Stimulated activated naive CD4-positive, alpha-beta T cell (primary cell): ENCODE measurements around the gene CFAP45.

Experiments
- DNase-seq, 6 experiments: peaks; one replicate each; lab custom pipeline; 2025; lab: John Stamatoyannopoulos, UW

CFAP45 gene

GRCh38 chr1:159853417-159854115, 46.4 kb downstream of the CFAP45 start:
- peak in 2 of 6 experiments; percentile 7 to 22 for DNase-seq

- no peak for DNase-seq
These were observed 48.6 kb downstream of the CFAP45 start for GRCh38 chr1:159851407-159851806.

- no peak for DNase-seq
These were observed 50.2 kb downstream of the CFAP45 start for GRCh38 chr1:159849626-159850366.

GRCh38 chr1:159848326-159848725, 51.6 kb downstream of the CFAP45 start:
- DNase-seq = no peak

- DNase-seq = no peak
These were observed 52.7 kb downstream of the CFAP45 start for GRCh38 chr1:159847231-159847630.

- DNase-seq = no peak
These were observed 54.0 kb downstream of the CFAP45 start for GRCh38 chr1:159845751-159846629.

DNA sequence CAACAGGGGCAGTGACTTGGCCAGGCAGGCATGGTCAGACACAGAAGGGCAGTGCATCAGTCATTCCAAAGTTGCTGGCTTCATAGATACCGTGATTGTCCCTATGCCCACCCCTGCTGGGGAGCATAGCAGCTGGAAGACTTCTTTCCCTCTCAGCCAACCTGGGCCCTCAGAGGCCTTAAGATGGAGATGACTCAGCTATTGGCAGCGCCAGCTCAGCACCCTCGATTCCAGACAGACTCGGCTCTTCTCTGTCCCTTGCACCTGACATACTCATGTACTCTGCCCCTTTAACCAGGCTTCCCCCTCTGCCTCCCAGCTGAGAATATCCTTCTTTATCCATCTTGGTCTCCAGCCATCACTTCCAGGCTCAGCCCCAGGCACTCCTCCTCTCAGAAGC, 56.5 kb downstream of the CFAP45 start:
- no peak for DNase-seq

DNA sequence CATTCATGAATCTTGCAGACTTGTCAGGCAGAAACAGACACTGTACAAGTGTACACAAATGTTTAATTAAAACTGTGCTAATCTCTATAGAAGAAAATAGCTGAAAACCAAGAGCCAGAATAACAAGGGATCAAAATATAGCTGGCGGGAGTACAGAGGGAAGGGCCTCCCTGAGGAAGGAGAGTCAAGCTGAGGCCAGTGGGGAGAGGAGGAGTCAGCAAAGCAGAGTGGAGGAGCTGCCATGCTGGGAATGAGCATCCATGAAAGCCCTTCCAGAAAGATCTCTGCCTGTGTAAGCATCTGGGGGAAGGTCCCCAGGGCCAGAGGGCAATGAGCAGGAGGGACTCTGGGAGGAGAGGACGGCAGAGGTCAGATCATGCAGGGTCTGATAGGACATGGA, 58.2 kb downstream of the CFAP45 start:
- no peak for DNase-seq

GRCh38 chr1:159839116-159839849, 60.7 kb downstream of the CFAP45 start:
- DNase-seq = no peak

DNA sequence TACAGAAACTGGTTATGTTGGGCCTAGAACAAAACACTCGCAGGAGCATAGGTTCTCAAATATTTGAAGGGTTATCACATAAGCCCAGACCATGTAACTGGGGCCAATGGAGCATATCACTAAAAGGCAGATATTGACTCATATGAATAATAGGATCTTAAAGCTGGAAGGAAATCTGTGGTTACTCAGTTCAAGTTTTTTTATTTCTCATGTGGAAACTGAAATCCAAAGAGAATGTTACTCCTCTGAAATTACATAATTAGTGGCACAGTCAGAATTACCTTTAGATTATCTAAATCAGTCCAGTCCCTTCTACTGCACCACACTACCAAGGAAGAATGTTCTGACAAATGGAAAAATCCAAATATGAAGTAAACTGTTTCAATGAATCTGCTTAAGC, 61.2 kb downstream of the CFAP45 start:
- no peak for DNase-seq

- no peak for DNase-seq
These were observed 64.0 kb downstream of the CFAP45 start for GRCh38 chr1:159835862-159836525.

DNA sequence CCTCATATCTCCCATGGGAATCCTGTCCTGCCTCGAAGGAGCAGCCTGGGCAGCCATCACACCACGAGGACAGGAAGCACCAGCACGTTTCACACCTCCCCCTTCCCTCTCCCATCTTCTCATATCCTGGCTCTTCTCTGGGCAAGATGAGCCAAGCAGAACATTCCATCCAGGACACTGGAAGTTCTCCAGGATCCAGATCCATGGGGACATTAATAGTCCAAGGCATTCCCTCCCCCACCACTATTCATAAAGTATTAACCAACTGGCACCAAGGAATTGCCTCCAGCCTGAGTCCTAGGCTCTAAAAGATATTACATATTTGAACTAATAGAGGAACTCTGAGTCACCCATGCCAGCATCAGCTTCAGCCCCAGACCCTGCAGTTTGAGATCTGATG, 64.6 kb downstream of the CFAP45 start:
- no peak for DNase-seq

DNA sequence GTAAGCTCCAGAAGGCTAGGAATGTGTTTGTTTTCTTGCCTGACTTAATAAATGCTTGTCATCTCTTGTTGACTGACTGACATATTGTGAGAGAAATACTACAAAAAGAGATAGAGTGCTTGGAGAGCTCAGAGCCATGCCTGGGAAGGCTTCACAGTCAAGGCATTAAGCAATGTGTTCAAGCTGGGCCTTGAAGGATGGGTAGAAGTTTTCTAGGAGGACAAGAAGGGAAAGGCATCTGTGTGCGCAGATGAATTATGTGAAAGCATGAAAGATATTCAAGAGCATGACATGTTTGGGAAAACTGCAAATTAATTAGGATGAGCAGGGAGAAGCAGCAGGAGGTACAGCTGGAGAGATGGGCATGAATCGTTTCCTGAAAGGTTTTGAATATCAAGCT, 67.7 kb downstream of the CFAP45 start:
- no peak for DNase-seq

DNA sequence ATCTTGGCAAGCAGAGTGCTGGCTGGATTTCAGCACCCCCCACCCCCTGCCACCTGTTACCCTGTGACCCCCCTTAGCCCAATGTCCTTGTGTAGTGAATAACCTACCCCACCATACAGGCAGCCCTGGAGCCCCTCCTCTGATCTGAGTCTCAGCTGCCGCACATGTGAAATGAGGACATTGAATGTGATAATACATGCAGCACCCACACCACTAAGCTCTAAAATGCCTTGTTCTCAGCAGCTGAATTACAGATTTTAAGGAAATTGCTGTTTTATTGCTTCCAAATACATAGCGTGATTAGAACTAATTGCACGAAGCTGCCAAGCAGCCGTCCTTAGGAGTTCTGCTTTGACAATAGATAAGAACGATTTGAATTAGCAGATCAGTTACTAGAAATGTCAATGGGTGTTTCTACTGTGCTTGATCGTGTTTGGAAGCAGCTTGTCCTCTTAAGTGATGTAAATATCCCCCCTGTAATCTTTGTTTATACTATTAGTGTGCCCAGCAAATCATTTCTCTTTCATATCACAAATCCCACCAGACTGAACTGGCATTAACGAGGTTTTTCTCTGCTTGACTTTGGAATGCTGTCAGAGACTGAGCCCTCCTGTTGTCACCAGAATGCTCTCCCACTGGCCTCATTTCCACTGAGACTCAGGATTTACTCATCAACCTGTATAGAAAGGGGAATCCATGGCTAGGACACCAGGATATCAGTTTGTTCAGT, 68.4 kb downstream of the CFAP45 start:
- DNase-seq = no peak

GRCh38 chr1:159830722-159831121, 69.2 kb downstream of the CFAP45 start:
- no peak for DNase-seq

GRCh38 chr1:159829822-159830465, 70.0 kb downstream of the CFAP45 start:
- no peak for DNase-seq

DNA sequence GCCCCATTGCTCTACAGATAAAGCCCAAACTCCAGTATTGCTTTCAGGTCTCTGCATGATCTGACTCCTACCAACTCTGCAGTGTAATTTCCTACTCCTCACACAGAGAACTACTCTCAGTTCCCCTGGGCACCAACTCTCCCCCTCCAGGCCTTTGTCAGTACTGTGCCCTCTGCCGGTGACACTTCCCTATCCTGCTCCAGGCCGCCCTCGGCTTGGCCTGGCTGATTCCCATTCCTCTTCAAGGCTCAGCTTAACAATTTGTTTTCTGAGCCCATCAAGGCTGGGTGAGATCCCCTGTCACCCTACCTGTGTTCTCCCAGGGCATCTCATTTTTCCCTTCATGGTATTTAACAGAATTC, 70.7 kb downstream of the CFAP45 start:
- DNase-seq = no peak

DNA sequence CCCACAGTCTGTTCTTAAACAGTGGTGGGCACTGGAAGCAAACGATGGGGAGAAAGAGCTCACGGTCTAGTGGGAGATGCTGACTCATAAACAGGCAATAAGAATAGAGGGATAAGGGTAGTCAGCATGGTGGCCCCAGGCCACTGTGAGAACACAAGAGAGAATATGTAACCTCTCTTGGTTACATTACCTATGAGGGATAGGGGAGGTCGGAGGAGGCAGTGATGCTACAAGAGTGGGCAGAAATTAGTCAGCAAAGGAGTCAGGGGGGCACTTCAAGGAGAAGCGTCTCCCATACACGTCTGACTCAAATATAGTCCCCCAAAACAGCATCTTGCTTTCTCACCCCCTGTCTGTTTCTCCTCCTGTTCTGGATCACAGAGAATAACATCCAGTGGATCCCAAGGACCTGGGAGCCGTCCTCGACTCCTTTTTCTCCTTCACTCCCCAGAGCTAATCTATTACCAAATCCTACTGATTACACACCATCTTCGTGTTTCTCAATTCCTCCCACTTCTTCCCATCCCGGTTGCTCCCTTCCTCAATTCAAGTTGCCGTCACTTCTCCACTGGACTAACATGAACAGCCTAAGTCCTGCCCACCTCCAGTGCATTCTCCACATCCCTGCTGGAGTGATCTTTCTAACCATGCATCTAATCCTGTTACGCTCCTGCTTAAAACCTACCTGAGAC, 71.2 kb downstream of the CFAP45 start:
- DNase-seq = no peak

DNA sequence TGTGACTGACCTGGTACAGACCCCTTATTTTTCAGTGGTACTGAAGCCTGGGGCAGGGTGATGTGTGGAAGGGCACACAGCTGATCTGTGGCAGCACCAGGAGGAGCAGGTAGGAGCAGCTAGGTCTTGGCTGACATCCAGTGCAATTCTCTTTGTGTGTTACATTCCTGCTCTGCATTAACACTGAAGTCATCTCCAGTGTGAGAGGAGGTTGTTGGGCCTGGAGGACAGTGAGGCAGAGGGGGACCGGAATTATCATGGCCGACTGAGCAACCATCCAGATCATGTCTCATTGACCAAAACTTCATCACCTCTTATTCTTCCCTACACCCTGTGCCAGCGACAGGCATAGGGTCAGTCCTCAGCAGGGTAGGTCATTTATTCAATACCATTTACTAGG, 71.8 kb downstream of the CFAP45 start:
- DNase-seq = no peak

- DNase-seq = no peak
These were observed 72.4 kb downstream of the CFAP45 start for GRCh38 chr1:159827549-159827948.
